Measurements from ENCODE around the gene MAP3K14. TPM values are rescaled to one million over a fixed set of nuclear protein-coding genes. Genes with fewer than 3 reads are reported as not detected.

The MAP3K14 gene
- total RNA-seq, 4 donors from 2014 or later: 3.7 to 14.7 (median 6.7) TPM

DNA sequence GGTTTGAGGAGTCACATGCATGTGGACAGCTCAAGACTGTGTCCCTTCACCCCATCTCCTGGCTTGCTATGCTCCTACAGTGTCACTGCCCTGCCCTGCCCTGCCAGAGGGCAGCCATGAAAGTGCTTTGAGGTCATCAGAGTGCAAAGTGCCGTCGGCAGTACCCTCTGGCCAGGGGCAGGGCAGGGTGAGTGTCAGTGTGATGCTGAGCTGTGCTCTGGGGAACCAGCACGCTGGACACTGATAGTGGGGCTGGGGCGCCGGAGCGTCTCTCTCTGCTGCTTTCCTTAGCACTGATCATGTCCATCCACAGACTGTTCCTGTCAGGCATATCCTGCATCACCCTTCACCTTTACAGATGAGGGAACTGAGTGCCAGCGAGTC lies 53.4 kb downstream of the MAP3K14 start:
- Histone ChIP-seq H3K36me3 (peaks cover 32 to 56% (median 39%) of the 10 kb centered on the region in 3 donors), H3K9me3 (no peaks in the 10 kb centered on the region), H3K4me3 (no peak overlapping the region), H3K27ac (peak overlapping the region in 3 of 4 donors; percentile 38 to 72 (median 69)), H3K27me3 (no peaks in the 10 kb centered on the region), H3K4me1 (peaks cover 14 to 39% (median 17%) of the 10 kb centered on the region in 3 donors)
- intact Hi-C loops (cut with DNase I): no loop called here
- 89 to 100% methylated on average over 1 to 5 of the region's 7 CpGs for WGBS, 2 donors
- TF ChIP-seq, protein P1, sequence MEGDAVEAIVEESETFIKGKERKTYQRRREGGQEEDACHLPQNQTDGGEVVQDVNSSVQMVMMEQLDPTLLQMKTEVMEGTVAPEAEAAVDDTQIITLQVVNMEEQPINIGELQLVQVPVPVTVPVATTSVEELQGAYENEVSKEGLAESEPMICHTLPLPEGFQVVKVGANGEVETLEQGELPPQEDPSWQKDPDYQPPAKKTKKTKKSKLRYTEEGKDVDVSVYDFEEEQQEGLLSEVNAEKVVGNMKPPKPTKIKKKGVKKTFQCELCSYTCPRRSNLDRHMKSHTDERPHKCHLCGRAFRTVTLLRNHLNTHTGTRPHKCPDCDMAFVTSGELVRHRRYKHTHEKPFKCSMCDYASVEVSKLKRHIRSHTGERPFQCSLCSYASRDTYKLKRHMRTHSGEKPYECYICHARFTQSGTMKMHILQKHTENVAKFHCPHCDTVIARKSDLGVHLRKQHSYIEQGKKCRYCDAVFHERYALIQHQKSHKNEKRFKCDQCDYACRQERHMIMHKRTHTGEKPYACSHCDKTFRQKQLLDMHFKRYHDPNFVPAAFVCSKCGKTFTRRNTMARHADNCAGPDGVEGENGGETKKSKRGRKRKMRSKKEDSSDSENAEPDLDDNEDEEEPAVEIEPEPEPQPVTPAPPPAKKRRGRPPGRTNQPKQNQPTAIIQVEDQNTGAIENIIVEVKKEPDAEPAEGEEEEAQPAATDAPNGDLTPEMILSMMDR (IDR thresholded peaks at IDR 0.05): no peak
- no peak for TF ChIP-seq POLR2A (IDR thresholded peaks at IDR 0.05)
- DNase-seq: no peak

DNA sequence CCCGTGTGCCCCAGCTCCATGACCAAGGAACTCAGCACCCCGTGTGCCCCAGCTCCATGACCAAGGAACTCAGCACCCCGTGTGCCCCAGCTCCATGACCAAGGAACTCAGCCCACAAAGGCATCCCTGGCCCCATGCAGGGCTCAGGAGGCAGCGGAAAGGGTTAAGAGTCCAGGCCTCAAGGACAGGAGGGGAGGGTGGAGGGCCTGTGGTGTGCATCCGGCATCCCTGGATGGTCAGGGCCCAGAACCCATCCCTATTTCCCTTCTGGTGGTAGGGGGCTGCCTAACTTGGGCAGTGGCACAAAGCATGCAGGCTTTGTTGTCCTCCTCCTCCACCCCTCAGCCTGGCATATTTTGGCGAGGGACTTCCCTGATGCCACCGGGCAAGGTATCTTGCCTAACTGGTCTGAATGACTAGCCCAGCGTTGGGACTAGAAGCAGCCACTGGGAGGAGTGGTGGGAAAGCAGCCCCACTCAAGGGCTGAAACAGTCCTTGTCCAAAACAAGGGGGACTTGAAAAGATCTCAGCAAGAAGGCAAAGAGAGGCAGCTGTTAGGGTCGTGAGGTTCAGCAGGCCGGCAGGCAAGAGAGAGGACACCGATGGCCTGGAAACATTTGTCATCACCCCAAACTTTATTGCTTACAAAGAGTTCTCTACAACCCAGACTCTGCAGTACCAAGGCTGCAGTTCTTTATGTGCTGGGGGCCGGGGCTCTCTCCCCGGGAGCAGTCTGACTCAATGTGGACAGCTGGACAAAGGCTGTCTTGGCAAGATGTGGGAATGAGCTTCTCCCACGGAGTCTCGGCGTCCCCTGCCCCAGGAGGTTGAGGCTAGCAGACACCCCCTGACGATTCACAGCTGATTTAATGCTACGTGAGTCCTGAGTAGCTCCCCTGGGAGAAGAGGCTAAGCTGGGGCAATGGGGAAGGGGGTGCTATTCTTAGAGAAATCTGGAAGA lies 54.0 kb downstream of the MAP3K14 start:
- H3K4me1 ChIP-seq: peaks cover 14 to 39% (median 17%) of the 10 kb centered on the region in 3 donors
- intact Hi-C loops (cut with DNase I): no loop called here
- WGBS, 2 donors: 62% methylated on average over 11 of the region's 18 CpGs; no CpG with 5 or more reads in 1 of the 2 donors
- peaks cover 27 to 49% (median 38%) of the 10 kb centered on the region in 3 donors for H3K36me3 ChIP-seq
- no peaks in the 10 kb centered on the region for H3K9me3 ChIP-seq
- no peak for DNase-seq
- H3K4me3 ChIP-seq: peak overlapping the region; percentile 43 to 66 (median 57)
- TF ChIP-seq, protein P1 (IDR thresholded peaks at IDR 0.05): peak in 1 of 6 experiments; percentile 23
- no peak for TF ChIP-seq POLR2A (IDR thresholded peaks at IDR 0.05)
- H3K27ac ChIP-seq: peak overlapping the region; percentile 38 to 72 (median 61)
- no peaks in the 10 kb centered on the region for H3K27me3 ChIP-seq

DNA sequence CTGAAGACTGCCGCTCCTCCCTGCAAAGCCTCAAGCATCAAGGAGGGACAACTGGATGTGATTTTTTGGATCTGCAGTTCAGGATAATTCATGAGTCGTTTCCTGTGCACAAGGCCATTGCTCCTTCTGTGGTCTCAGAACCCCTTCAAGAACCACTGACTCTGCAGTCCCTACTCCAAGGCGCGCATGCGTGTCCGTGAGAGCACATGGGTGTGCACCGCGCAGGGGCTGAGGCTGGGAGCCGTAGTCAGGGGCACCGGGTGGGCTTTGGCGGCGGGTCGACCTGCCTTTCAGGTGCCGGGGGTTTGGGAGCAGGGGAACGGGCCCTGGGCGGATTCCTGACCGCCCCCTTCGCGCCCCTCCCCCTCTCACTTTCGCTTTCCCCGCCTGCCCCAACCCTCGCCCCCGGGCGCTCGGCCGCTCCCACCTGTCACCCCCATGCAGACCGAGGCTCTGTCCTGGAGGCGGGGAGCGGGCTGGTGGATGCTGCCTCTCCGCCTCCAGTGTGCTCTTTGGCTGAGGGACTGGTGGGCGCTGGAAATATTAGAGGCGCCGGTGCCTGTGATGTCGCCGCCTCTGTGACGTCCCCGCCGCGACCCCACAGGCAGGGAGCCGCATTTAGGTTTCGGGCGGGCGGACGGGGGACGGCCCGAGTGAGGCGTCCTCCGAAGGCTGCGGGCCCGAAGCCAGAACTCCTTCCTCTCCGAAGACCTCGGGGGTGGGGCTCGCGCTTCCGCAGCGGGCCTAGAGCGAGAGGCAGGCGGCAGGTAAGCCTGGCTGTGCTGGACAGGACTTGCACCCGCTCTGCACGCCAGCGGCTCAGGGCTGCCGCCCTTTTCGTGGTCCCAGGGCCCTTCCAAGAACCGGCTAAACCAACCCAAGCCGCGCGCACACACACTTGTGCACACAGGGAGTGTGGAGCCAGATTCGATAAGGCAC lies 55.0 kb downstream of the MAP3K14 start, which contains the start of gene SPATA32:
SPATA32 (minus strand) TSS at position 518 of the 939 bp plus-strand sequence; CDS start at position 440, 78 bp downstream.
- H3K9me3 ChIP-seq: no peaks in the 10 kb centered on the region
- peak within 1 kb of the TSS; percentile 38 to 72 (median 61) for H3K27ac ChIP-seq
- peaks cover 17 to 39% (median 29%) of the 10 kb centered on the region in 3 donors for H3K36me3 ChIP-seq
- H3K27me3 ChIP-seq: no peaks in the 10 kb centered on the region
- no peak for DNase-seq
- TF ChIP-seq, protein P1 (IDR thresholded peaks at IDR 0.05): no peak
- TF ChIP-seq POLR2A (IDR thresholded peaks at IDR 0.05): no peak
- peak within 1 kb of the TSS; percentile 43 to 66 (median 57) for H3K4me3 ChIP-seq
- H3K4me1 ChIP-seq: peaks cover 14 to 39% (median 17%) of the 10 kb centered on the region in 3 donors
- intact Hi-C loops (cut with DNase I): no loop called here
- 13 to 30% methylated on average over 5 to 12 of the region's 68 CpGs for WGBS, 2 donors

DNA sequence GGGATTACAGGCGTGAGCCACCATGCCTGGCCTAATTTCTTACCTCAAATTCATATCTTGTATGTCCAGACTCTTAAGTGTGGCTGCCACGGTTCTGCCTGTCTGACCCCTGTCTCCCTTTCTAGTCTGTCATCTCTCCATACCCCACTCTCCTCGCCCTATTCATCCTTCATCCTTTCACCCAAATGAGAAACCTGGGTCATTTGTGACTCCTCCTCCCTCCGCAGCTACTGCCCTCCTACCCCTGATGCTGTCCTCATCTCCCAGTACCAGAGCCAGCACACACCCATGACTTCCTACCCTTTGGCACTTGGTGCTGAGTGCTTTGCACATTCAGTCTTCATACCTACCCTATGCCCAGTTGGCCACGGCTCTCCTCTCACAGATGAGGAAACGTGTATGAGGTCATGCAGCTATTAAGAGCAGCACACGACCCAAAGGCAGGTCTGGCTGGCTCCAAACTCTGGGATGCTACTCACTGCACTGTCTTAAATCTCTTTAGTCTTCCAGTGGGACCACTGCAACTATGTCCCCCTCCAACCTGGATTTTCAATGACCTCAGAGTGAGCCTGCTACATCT lies 56.5 kb downstream of the MAP3K14 start:
- Histone ChIP-seq H3K36me3 (peaks cover 12 to 24% (median 22%) of the 10 kb centered on the region in 3 donors), H3K4me3 (no peak overlapping the region), H3K9me3 (no peaks in the 10 kb centered on the region), H3K27ac (no peak overlapping the region), H3K4me1 (peaks cover 14 to 34% (median 17%) of the 10 kb centered on the region in 3 donors), H3K27me3 (no peaks in the 10 kb centered on the region)
- TF ChIP-seq POLR2A (IDR thresholded peaks at IDR 0.05): no peak
- TF ChIP-seq, protein P1 (IDR thresholded peaks at IDR 0.05): no peak
- no peak for DNase-seq
- intact Hi-C loops (cut with DNase I): no loop called here
- WGBS, 2 donors: 68 to 79% methylated on average over 5 to 7 of the region's 7 CpGs

All from esophagus squamous epithelium (tissue), 5 donors.